Measurements from ENCODE around the gene MSH5. TPM values are rescaled to one million over a fixed set of nuclear protein-coding genes. Genes with fewer than 3 reads are reported as not detected.

The MSH5 gene
- total RNA-seq, 1 experiment from 2014 or later: 43.1 TPM

DNA sequence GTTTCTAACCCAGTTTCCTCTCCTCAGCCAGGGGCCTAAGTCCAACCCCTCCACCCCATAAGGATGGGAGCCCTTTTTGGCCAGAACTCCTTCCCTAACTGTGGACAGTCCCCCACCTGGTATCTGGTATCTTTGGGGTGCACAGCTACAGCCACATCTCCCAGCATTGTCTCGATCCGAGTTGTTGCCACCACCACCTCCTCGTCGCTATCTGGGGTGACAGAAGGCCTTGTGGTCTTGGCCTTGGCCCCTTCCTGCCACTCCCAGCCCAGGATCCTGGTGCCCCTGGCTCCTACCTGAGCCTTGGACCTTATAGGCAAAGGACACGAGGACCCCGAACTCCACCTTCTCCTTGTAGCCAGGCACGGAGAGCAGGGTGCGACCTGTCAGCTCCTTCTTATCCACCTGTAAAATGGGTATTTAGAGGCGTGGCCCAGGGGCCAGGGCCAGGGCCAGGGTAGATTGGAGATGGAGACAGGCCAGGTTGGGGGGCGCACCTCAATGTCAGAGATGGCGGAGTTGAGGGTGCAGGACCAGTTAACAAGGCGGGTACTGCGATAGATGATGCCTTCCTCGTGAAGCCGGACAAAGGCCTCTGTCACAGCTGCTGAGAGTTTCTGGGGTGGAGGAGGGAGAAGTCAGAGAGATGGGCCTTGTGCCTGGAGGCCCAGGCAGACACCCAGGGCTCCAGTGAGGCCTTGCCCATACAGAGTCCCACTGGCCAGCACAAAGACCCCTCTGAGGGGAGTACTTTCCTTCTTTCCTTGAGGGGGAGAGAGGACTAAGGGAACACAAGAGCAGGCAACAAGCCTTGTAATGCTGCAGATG, 44.5 kb downstream of the MSH5 start (continued):
- TF ChIP-seq ZNF232 (CRISPR knock-in tag; IDR thresholded peaks at IDR 0.05) (no peak), CREM (CRISPR knock-in tag; IDR thresholded peaks at IDR 0.05) (no peak), PRRX2 (CRISPR knock-in tag; IDR thresholded peaks at IDR 0.05) (no peak), ETV6 (CRISPR knock-in tag; IDR thresholded peaks at IDR 0.05) (no peak), ZNF423 (CRISPR knock-in tag; IDR thresholded peaks at IDR 0.05) (no peak), MXD4 (CRISPR knock-in tag; IDR thresholded peaks at IDR 0.05; ENCODE audit: borderline replicate concordance) (no peak), JUN (CRISPR knock-in tag; IDR thresholded peaks at IDR 0.05) (no peak)
- TF ChIP-seq, protein P1, sequence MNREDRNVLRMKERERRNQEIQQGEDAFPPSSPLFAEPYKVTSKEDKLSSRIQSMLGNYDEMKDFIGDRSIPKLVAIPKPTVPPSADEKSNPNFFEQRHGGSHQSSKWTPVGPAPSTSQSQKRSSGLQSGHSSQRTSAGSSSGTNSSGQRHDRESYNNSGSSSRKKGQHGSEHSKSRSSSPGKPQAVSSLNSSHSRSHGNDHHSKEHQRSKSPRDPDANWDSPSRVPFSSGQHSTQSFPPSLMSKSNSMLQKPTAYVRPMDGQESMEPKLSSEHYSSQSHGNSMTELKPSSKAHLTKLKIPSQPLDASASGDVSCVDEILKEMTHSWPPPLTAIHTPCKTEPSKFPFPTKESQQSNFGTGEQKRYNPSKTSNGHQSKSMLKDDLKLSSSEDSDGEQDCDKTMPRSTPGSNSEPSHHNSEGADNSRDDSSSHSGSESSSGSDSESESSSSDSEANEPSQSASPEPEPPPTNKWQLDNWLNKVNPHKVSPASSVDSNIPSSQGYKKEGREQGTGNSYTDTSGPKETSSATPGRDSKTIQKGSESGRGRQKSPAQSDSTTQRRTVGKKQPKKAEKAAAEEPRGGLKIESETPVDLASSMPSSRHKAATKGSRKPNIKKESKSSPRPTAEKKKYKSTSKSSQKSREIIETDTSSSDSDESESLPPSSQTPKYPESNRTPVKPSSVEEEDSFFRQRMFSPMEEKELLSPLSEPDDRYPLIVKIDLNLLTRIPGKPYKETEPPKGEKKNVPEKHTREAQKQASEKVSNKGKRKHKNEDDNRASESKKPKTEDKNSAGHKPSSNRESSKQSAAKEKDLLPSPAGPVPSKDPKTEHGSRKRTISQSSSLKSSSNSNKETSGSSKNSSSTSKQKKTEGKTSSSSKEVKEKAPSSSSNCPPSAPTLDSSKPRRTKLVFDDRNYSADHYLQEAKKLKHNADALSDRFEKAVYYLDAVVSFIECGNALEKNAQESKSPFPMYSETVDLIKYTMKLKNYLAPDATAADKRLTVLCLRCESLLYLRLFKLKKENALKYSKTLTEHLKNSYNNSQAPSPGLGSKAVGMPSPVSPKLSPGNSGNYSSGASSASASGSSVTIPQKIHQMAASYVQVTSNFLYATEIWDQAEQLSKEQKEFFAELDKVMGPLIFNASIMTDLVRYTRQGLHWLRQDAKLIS (CRISPR knock-in tag; IDR thresholded peaks at IDR 0.05; ENCODE audit: borderline replicate concordance): no peak
- TF ChIP-seq, protein P2, sequence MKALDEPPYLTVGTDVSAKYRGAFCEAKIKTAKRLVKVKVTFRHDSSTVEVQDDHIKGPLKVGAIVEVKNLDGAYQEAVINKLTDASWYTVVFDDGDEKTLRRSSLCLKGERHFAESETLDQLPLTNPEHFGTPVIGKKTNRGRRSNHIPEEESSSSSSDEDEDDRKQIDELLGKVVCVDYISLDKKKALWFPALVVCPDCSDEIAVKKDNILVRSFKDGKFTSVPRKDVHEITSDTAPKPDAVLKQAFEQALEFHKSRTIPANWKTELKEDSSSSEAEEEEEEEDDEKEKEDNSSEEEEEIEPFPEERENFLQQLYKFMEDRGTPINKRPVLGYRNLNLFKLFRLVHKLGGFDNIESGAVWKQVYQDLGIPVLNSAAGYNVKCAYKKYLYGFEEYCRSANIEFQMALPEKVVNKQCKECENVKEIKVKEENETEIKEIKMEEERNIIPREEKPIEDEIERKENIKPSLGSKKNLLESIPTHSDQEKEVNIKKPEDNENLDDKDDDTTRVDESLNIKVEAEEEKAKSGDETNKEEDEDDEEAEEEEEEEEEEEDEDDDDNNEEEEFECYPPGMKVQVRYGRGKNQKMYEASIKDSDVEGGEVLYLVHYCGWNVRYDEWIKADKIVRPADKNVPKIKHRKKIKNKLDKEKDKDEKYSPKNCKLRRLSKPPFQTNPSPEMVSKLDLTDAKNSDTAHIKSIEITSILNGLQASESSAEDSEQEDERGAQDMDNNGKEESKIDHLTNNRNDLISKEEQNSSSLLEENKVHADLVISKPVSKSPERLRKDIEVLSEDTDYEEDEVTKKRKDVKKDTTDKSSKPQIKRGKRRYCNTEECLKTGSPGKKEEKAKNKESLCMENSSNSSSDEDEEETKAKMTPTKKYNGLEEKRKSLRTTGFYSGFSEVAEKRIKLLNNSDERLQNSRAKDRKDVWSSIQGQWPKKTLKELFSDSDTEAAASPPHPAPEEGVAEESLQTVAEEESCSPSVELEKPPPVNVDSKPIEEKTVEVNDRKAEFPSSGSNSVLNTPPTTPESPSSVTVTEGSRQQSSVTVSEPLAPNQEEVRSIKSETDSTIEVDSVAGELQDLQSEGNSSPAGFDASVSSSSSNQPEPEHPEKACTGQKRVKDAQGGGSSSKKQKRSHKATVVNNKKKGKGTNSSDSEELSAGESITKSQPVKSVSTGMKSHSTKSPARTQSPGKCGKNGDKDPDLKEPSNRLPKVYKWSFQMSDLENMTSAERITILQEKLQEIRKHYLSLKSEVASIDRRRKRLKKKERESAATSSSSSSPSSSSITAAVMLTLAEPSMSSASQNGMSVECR (CRISPR knock-in tag; IDR thresholded peaks at IDR 0.05; ENCODE audit: borderline replicate concordance): no peak
- TF ChIP-seq, protein P3, sequence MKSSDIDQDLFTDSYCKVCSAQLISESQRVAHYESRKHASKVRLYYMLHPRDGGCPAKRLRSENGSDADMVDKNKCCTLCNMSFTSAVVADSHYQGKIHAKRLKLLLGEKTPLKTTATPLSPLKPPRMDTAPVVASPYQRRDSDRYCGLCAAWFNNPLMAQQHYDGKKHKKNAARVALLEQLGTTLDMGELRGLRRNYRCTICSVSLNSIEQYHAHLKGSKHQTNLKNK (CRISPR knock-in tag; IDR thresholded peaks at IDR 0.05): no peak
- TF ChIP-seq, protein P4, sequence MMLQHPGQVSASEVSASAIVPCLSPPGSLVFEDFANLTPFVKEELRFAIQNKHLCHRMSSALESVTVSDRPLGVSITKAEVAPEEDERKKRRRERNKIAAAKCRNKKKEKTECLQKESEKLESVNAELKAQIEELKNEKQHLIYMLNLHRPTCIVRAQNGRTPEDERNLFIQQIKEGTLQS (CRISPR knock-in tag; conservative IDR thresholded peaks at IDR 0.05): no peak

DNA sequence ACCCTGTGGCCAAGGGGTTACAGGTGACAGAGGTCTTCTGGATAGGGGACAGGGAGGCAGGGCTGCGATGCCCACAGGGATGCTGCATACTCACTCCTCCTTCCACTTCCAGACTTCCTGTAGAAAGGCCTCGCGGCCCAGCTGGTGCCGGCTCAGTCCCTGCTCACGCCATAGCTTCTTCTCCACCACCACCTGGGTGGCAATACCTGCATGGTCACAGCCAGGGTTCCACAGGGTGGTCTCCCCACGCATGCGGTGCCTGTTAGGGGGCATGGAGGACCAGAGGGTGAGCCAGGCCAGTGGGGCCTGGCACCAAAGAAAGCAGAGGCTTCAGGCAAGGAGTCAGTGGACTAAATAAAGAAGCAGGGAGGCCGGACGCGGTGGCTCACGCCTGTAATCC, 45.7 kb downstream of the MSH5 start:
- DNase-seq (ENCODE audit: low spot score): no peak
- H3K27ac Mint-ChIP-seq: no peak overlapping the region
- TF ChIP-seq, protein P3 (CRISPR knock-in tag; IDR thresholded peaks at IDR 0.05): no peak
- TF ChIP-seq, protein P5, sequence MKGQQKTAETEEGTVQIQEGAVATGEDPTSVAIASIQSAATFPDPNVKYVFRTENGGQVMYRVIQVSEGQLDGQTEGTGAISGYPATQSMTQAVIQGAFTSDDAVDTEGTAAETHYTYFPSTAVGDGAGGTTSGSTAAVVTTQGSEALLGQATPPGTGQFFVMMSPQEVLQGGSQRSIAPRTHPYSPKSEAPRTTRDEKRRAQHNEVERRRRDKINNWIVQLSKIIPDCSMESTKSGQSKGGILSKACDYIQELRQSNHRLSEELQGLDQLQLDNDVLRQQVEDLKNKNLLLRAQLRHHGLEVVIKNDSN (CRISPR knock-in tag; IDR thresholded peaks at IDR 0.05): no peak
- TF ChIP-seq SP1 (CRISPR knock-in tag; conservative IDR thresholded peaks at IDR 0.05): no peak
- H3K4me3 Mint-ChIP-seq: no peak overlapping the region
- H3K36me3 Mint-ChIP-seq: peaks cover 39% of the 10 kb centered on the region
- no peaks in the 10 kb centered on the region for H3K4me1 Mint-ChIP-seq
- CTCF ChIA-PET: interaction anchor here (0.5 to 2.6 kb wide), 5 partner anchors 11 to 104 kb away, joined by 3 to 11 read pairs (median 3); partner anchors contain the start of gene LY6G5C
- no peak for ATAC-seq
- POLR2A ChIA-PET: no interaction called here
- no peaks in the 10 kb centered on the region for H3K9me3 Mint-ChIP-seq
- H3K27me3 Mint-ChIP-seq (ENCODE audit: low read depth): no peaks in the 10 kb centered on the region

Measured in WTC11 (cell line).